HG03064 (cell line): ENCODE measurements around the gene SLC6A17.

Experiments used
- ATAC-seq: cut with Tn5 transposase; IDR thresholded peaks from one replicate; pipeline ENCODE4 v1.9.1; 2021; ENCODE audit warnings: low read depth; ENCODE audit not compliant: unreplicated experiment

Gene SLC6A17

DNA sequence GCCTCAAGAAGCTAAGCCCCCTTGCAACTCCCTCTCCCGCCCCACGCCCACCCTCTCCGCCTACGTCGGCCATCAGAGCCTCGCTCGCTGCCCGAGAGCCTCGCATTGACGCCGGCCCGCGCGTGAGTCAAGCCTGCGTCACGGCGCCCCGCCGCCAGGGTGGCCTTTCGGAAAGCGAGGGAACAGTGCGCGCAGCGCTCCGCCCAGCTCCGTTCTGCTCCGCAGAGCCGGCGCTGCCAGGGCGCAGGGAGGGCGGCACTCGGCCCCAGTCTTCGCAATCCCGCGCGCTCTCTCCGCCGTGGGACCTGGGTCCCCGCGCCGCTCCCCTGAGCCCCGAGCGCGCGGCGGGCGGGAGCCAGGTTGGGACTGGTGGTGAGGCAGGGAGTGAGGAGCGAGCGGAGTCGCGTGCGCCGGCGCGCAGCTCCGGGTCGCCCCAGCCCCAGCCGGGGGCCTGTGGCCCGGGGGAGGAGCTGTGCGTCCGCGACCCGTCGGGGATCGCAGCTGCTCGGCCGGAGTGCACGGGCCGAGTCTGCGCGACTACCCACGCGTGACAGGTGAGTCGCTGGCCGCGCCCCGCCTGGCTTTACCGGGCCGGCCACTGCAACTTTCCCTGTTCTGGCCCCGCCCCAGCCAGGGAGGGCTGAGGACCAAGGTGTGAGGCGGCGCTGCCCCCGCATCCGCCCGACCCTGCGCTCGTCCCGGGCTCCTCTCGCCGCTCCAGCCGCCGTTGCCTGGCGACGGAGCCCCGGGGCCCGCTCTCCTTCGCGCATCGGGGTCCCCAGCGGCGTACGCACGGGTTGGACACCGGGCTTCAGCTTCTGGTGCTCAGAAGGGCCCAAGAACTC is at the start of gene SLC6A17:
Gene SLC6A17 (plus strand): TSS at position 165 of the 845 bp plus-strand sequence. CDS start 16,436 bp downstream, outside the sequence.
- ATAC-seq = no peak

DNA sequence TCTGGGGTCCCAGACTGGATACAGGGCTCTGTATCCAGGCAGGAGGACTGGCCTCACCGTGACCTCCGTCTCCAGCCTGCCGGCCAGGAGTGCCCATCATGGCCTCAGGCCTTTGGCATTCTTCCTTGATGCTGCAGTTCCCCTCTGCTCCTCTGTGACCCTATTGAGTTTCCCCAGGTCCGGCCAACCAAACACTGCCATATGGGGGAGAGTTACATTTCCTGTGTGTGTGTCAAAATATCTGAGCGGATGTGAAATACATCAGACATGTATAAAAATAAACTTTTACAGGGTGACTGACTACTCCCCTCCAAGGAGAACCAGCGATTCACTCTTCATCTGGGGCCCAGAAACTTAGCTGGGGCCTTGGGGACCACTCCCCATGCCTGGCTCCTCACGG is 48.2 kb upstream of the SLC6A17 start:
- ATAC-seq = no peak

GRCh38 chr1:110106013-110106941 is 44.0 kb upstream of the SLC6A17 start:
- no peak for ATAC-seq

- ATAC-seq = no peak
Observed at GRCh38 chr1:110107867-110108469, 42.3 kb upstream of the SLC6A17 start.

GRCh38 chr1:110111081-110111480 is 39.2 kb upstream of the SLC6A17 start:
- ATAC-seq = no peak

DNA sequence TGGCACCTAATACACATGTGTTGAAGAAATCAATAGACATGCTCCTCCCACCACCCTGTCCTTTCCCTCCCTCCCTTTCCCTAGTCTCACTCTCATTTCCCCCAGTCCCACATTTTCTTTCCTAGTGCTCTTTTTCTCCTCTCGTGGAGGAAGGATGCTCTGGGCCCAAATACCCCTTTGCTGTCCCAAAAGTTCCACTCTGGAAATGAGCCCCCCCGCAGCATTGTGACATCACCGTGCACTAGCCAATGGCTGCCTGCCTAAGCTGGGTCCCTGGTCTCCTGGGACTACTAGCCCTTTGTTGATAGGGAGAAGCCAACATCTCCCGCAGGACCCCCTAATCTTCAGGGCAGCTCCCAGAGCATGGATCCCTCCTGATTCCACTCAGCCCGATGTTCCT is 38.2 kb upstream of the SLC6A17 start, which contains the start of gene UBL4B:
Gene UBL4B (plus strand): TSS at position 301 of the 400 bp plus-strand sequence. CDS start 92 bp downstream, at position 393.
- ATAC-seq = no peak

- no peak for ATAC-seq
Observed at GRCh38 chr1:110112656-110113055, 37.6 kb upstream of the SLC6A17 start.

- ATAC-seq = no peak
Observed at GRCh38 chr1:110113551-110113950, 36.7 kb upstream of the SLC6A17 start.

DNA sequence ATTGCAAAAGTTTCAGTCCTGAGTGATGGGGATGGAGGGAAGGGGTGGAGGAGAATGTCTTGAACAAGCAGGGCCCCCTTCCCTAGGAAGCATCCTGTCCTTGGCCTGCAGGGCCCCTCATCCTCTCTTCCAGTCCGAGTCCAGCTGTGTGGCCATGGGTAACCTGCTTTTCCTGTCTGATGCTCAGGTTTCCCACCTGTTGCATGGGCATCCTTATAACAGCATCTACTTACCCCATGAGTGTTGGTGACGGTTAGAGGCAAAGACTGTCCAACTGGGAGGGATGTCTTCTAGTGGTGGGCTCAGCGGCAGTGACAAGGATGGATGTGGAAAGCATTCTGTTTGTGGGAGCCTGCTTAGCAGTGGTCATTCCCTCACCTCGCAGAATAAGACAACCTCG is 36.1 kb upstream of the SLC6A17 start:
- no peak for ATAC-seq

DNA sequence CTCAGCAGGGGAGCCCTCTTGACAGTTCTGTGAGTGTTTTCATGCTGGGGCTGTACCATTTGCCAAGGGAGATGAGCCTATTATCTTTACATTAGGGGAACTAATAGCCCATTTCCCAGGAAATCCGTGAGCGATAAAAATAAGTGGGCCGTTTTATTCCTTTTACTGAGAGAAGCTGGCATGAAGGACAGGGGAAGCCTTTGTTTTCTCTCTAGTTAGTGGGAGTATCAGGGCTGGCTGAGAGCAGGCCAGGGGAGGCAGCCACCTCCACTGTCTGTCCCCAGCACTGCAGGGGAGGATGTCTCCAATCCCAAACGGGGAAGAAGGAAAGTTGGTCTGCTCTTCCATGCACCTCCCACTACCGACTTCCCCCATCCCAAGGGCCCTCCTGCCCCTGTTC is 35.5 kb upstream of the SLC6A17 start:
- ATAC-seq = no peak

DNA sequence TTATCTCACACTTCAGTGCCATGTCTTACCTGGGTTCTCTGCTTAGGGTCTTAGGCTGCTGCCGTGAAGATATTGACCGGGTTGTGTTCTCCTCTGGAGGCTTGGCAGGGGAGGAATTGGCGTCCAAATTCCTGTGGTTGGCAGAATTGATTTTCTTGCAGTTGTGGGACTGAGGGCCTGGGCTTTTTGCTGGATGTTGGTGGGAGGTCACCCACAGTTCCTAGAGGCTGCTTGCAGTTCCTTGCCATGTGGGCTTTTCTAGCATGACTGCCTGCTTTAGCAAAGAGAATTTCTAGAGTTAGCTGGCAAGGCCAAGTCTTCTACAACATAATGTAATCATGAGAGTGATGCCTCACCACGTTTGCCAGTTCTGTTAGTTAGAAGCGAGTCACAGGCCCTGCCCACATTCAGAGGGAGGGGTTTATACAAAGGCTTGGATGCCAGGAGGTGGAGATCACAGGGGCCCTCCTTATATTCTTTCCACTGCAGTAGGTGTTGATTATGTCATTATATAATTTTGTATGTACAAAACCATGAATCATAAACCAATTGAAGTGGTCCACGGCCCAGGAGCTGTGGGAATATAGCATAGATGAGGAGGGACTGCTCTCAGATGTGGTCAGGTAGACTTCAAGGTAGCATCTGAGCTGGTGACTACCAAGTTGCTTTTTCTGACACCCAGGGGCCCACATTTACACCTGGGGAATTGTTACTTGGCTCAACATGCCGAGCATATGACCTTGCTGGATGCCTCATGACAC is 31.5 kb upstream of the SLC6A17 start:
- ATAC-seq = no peak

- no peak for ATAC-seq
Observed at GRCh38 chr1:110119843-110120242, 30.5 kb upstream of the SLC6A17 start.

- ATAC-seq = no peak
Observed at GRCh38 chr1:110120960-110121561, 29.2 kb upstream of the SLC6A17 start.

- ATAC-seq = no peak
Observed at GRCh38 chr1:110123224-110123623, 27.1 kb upstream of the SLC6A17 start.

GRCh38 chr1:110125810-110126209 is 24.5 kb upstream of the SLC6A17 start:
- no peak for ATAC-seq

- ATAC-seq = no peak
Observed at GRCh38 chr1:110130113-110130591, 20.1 kb upstream of the SLC6A17 start.

DNA sequence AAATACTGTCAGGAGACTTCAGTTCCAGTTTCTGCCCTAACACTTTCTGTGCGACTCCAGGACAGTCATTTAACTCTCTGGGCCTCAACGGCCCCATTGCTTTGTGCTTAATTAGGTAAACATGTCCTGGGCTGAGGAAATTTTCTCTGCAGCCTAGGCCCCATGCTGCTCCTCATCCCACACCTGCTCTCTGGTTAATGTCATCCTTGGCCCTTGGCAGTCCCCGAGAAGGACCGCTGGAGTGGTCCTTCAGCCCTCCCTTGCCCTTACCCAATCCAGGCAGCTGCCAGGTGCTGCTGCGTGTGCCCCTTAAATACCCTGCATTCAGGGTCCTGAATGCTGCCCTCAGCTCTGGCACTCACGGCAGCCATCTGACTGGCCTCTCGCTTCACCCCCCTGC is 19.3 kb upstream of the SLC6A17 start:
- ATAC-seq = no peak

DNA sequence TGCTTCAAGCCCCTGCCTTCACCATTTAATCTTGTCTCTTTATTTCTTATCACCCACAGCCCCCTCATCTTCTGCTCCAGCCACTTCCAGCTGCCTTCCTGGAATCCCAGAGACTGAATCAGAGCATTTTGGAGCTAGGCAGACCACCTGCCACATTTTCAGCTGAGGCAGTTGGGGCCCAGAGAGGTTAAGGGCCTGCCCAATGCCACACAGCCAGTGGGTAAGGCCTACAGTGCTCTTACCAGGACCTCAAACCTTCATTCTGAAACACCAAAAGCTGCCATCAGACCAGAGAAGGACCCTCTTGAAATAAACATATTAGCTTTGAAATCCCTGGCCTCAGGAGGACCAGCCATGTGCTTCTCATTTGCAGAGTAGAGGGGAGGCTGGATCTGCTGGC is 17.6 kb upstream of the SLC6A17 start:
- no peak for ATAC-seq

DNA sequence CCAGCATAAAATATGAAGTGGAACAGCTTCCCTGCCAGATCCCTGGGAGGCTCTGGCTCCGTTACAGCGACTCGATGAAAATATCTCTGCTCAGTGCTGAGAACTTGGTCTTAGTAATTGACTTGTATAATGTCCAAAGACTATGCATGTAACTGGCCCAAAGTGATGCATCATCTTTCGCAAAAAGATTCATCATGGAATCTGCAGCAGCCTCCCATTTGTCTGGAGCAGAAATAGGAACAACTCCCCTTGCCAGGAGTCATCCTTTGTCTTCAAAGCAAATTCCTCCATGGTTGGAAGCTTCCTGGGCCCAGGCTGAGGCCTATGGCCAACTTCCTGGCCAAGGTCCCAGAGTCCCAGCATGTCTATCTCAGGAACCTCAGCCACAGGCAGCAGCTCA is 16.9 kb upstream of the SLC6A17 start:
- no peak for ATAC-seq
